IMR-90 (cell line): Measurements from ENCODE around the gene EED. TPM values are rescaled to one million over a fixed set of nuclear protein-coding genes. Genes with fewer than 3 reads are reported as not detected.
"Not testable (repeated sequence)": the region's sequence is repeated elsewhere in the genome, so short reads cannot be mapped to it uniquely, and the experiment has no call there.

Experiments used
- ATAC-seq: fragments of 200-7000 bp; cut with Tn5 transposase; 2 replicates; pipeline ENCODE4 v1.9.1; 2020; ENCODE audit warnings: low read depth, mild to moderate bottlenecking, moderate library complexity
- BruUV-seq: library from RNA; stranded (reverse); fragments of 400-500 nt; replicated peaks from 2 replicates; lab custom pipeline; 2021; lab: Mats Ljungman, UMichigan
- CTCF ChIA-PET: fragments of 300-600 bp; formaldehyde crosslinking; extraction: SDS; loops from one replicate; lab custom pipeline; 2021; ENCODE audit warnings: antibody characterized with exemption; lab: Yijun Ruan, JAX
- POLR2A ChIA-PET: fragments of 300-600 bp; sonication (Branson Sonifier 250); formaldehyde crosslinking; loops from one replicate; lab custom pipeline; 2022; ENCODE audit warnings: antibody characterized with exemption; ENCODE audit not compliant: unreplicated experiment; lab: Charles Lee
- DNase-seq: peaks from one replicate; pipeline ENCODE4 v3.0.0; 2013
- H2AFZ ChIP-seq: replicated peaks from 2 replicates; pipeline ENCODE3; 2013; ENCODE audit warnings: low read length, mild to moderate bottlenecking; ENCODE audit not compliant: poor library complexity
- H2AK5ac ChIP-seq: 2 replicates; pipeline ENCODE4 v1.6.1; 2013; ENCODE audit warnings: low read depth, low read length, inconsistent platforms
- H2AK9ac ChIP-seq: replicated peaks from 2 replicates; pipeline ENCODE3; 2013; ENCODE audit warnings: mild to moderate bottlenecking, low read depth, low read length, moderate library complexity; ENCODE audit not compliant: poor library complexity
- H2BK120ac ChIP-seq: 2 replicates; pipeline ENCODE4 v1.6.1; 2013; ENCODE audit warnings: low read depth, low read length, inconsistent platforms
- H2BK15ac ChIP-seq: 3 replicates; pipeline ENCODE4 v1.6.1; 2013; ENCODE audit warnings: low read depth, low read length, inconsistent platforms
- H2BK20ac ChIP-seq: 2 replicates; pipeline ENCODE4 v1.6.1; 2013; ENCODE audit warnings: low read depth, mild to moderate bottlenecking, inconsistent platforms, low read length, moderate library complexity
- H2BK5ac ChIP-seq: 2 replicates; pipeline ENCODE4 v1.6.1; 2013; ENCODE audit warnings: mild to moderate bottlenecking, low read depth, low read length, inconsistent platforms; ENCODE audit not compliant: poor library complexity, severe bottlenecking
- H3K14ac ChIP-seq: replicated peaks from 2 replicates; pipeline ENCODE4 v1.6.1; 2013; ENCODE audit warnings: low read depth, low read length, inconsistent platforms
- H3K18ac ChIP-seq: 2 replicates; pipeline ENCODE4 v1.6.1; 2013; ENCODE audit warnings: low read depth, low read length, control low read depth
- H3K23ac ChIP-seq: 2 replicates; pipeline ENCODE4 v1.6.1; 2013; ENCODE audit warnings: low read depth, low read length, inconsistent platforms
- H3K27ac ChIP-seq: 2 replicates; pipeline ENCODE4 v1.5.1; 2013; ENCODE audit warnings: mild to moderate bottlenecking, control low read depth, low read length; ENCODE audit not compliant: insufficient read depth
- H3K27me3 ChIP-seq: 2 replicates; pipeline ENCODE4 v1.6.1; 2013; ENCODE audit warnings: low read length; ENCODE audit not compliant: control insufficient read depth, insufficient read depth
- H3K36me3 ChIP-seq: 2 replicates; pipeline ENCODE4 v1.6.1; 2013; ENCODE audit warnings: low read length, mixed read lengths; ENCODE audit not compliant: control insufficient read depth, insufficient read depth
- H3K4ac ChIP-seq: 2 replicates; pipeline ENCODE4 v1.6.1; 2013; ENCODE audit warnings: low read depth, low read length, inconsistent platforms
- H3K4me1 ChIP-seq: 2 replicates; pipeline ENCODE4 v1.6.1; 2013; ENCODE audit warnings: low read length, mixed read lengths; ENCODE audit not compliant: control insufficient read depth, insufficient read depth
- H3K4me2 ChIP-seq: 2 replicates; pipeline ENCODE4 v1.6.1; 2013; ENCODE audit warnings: low read depth, mild to moderate bottlenecking, control low read depth, low read length, moderate library complexity
- H3K4me3 ChIP-seq: 2 replicates; pipeline ENCODE4 v1.5.1; 2013; ENCODE audit warnings: low read depth, mild to moderate bottlenecking, control low read depth, low read length, moderate library complexity; ENCODE audit not compliant: insufficient read depth
- H3K56ac ChIP-seq: 2 replicates; pipeline ENCODE4 v1.6.1; 2013; ENCODE audit warnings: low read length, inconsistent platforms; ENCODE audit not compliant: insufficient read depth; ENCODE audit errors: extremely low read depth
- H3K79me1 ChIP-seq, 2 experiments: 2 replicates each; pipeline ENCODE4 v1.6.1; 2013; ENCODE audit warnings: low read length in 2 of 2, inconsistent platforms in 1 of 2, low read depth in 1 of 2
- H3K9ac ChIP-seq: 2 replicates; pipeline ENCODE4 v1.6.1; 2013; ENCODE audit warnings: low read depth, low read length, control low read depth
- H3K9me1 ChIP-seq: 2 replicates; pipeline ENCODE4 v1.6.1; 2013; ENCODE audit warnings: low read length, inconsistent platforms; ENCODE audit not compliant: insufficient read depth
- H3K9me3 ChIP-seq: 2 replicates; pipeline ENCODE4 v1.6.1; 2013; ENCODE audit warnings: low read length; ENCODE audit not compliant: control insufficient read depth, insufficient read depth
- H4K20me1 ChIP-seq: 2 replicates; pipeline ENCODE4 v1.6.1; 2013; ENCODE audit warnings: low read length, inconsistent platforms; ENCODE audit not compliant: insufficient read depth
- H4K5ac ChIP-seq: 2 replicates; pipeline ENCODE4 v1.6.1; 2013; ENCODE audit warnings: mild to moderate bottlenecking, low read depth, low read length, control low read depth
- H4K8ac ChIP-seq, 2 experiments: 2 replicates each; pipeline ENCODE4 v1.6.1; 2013; ENCODE audit warnings: low read depth in 2 of 2, low read length in 2 of 2, control low read depth in 1 of 2, inconsistent platforms in 1 of 2
- H4K91ac ChIP-seq: 2 replicates; pipeline ENCODE4 v1.6.1; 2013; ENCODE audit warnings: low read depth, low read length, inconsistent platforms; ENCODE audit not compliant: insufficient read depth
- WGBS, 2 experiments: methylation state at CpG; one replicate each; pipeline versions ENCODE4 v1.1.5 to v1.1.7; 2013; ENCODE audit warnings: missing lambda C conversion rate in 2 of 2; ENCODE audit not compliant: insufficient read length in 1 of 2; ENCODE audit errors: extremely low coverage in 2 of 2; 5-methylcytosine and 5-hydroxymethylcytosine counted together
- dilution Hi-C: fragments of 300-500 bp; cut with HindIII; formaldehyde crosslinking; loops from one replicate; pipeline ENCODE4 v1.14.3; 2018; ENCODE audit warnings: low sequenced_read_pairs; ENCODE audit not compliant: unreplicated experiment
- in situ Hi-C: fragments of 300-500 bp; cut with MboI; formaldehyde crosslinking; loops from 3 replicates; pipeline ENCODE4 v1.14.3; 2019; ENCODE audit warnings: low sequenced_read_pairs, inconsistent platforms, mixed read lengths
- intact Hi-C: fragments of 100-400 bp; cut with micrococcal nuclease; formaldehyde crosslinking; loops from 2 replicates; pipeline ENCODE4 v1.10.0; 2022
- polyA plus RNA-seq, 3 experiments: library from polyadenylated mRNA; depleted of rRNA; stranded (reverse); fragments of >200 nt; gene quantifications; 2 replicates each; pipeline ENCODE4 v1.2.3, GENCODE V29; 2012; ENCODE audit warnings: low replicate concordance in 1 of 3
- total RNA-seq: library from RNA; depleted of rRNA; stranded (reverse); fragments of >200 nt; gene quantifications from 2 replicates; pipeline ENCODE4 v1.2.3, GENCODE V29; 2012

EED gene
- total and polyA plus RNA-seq, 2 of the 4 experiments (the other 2 are of a cell fraction), result 11.1 to 11.5 TPM

DNA sequence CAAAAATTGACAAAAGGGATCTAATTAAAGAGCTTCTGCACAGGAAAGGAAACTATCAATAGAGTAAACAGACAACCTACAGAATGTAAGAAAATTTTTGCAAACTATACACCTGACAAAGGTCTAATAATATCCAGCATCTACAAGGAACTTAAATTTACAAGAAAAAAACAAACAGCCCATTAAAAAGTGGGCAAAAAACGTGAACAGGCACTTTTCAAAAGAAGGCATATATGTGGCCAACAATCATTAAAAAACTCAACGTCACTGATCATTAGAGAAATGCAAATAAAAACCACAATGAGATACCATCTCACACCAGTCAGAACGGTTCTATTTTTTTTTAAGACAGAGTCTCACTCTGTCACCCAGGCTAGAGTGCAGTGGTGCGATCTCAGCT, 20.0 kb upstream of the EED start:
- H2AK5ac ChIP-seq, H3K9me1 ChIP-seq, H2BK20ac ChIP-seq, H3K9ac ChIP-seq, H3K4me2 ChIP-seq, H4K91ac ChIP-seq, H2AK9ac ChIP-seq, CTCF ChIA-PET, H3K79me1 ChIP-seq, H4K8ac ChIP-seq, H3K36me3 ChIP-seq, H2BK5ac ChIP-seq, BruUV-seq, H3K23ac ChIP-seq, H3K56ac ChIP-seq, H3K14ac ChIP-seq, H3K9me3 ChIP-seq, H2BK120ac ChIP-seq, H3K4me1 ChIP-seq, intact Hi-C loops, H3K4ac ChIP-seq, H2AFZ ChIP-seq, dilution Hi-C loops, H3K27me3 ChIP-seq, H3K18ac ChIP-seq, DNase-seq, ATAC-seq, H3K27ac ChIP-seq, H2BK15ac ChIP-seq, H4K5ac ChIP-seq, H3K4me3 ChIP-seq, H4K20me1 ChIP-seq: not testable (repeated sequence)
- in situ Hi-C loops, result loop anchor here (25.0 kb wide), 1 partner anchor 187 kb away; no protein-coding TSS in a partner anchor
- POLR2A ChIA-PET, result interaction anchor here (1.0 kb wide), 1 partner anchor 20 kb away, joined by 3 read pairs; no protein-coding TSS in a partner anchor
- WGBS, 2 experiments, result no CpG with 5 or more reads among the region's 4 CpGs

DNA sequence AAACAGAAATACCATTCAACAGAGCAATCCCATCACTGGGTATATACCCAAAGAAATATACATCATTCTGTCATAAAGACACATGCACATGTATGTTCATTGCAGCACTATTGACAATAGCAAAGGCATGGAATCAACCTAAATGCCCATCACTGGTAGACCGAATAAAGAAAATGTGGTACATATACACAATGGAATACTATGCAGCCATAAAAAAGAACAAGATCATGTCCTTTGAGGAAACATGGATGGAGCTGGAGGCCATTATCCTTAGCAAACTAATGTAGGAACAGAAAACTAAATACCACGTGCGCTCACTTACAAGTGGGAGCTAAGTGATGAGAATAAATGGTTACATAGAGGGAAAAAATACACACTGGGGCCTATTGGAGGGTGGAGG, 19.2 kb upstream of the EED start:
- H3K9me1 ChIP-seq, H3K4ac ChIP-seq, H2BK15ac ChIP-seq, H4K8ac ChIP-seq, H3K27me3 ChIP-seq, intact Hi-C loops, H2AK9ac ChIP-seq, H3K56ac ChIP-seq, H3K4me1 ChIP-seq, H3K79me1 ChIP-seq, CTCF ChIA-PET, POLR2A ChIA-PET, H3K36me3 ChIP-seq, H2BK5ac ChIP-seq, H3K14ac ChIP-seq, H4K5ac ChIP-seq, H3K4me3 ChIP-seq, H3K9me3 ChIP-seq, DNase-seq, H2AFZ ChIP-seq, H2BK20ac ChIP-seq, H3K23ac ChIP-seq, H2BK120ac ChIP-seq, H4K20me1 ChIP-seq, H4K91ac ChIP-seq, H3K4me2 ChIP-seq, ATAC-seq, BruUV-seq, H3K27ac ChIP-seq, dilution Hi-C loops, H2AK5ac ChIP-seq, H3K18ac ChIP-seq, H3K9ac ChIP-seq, in situ Hi-C loops: not testable (repeated sequence)
- WGBS, 2 experiments, result 100% methylated on average over 2 of the region's 3 CpGs; no CpG with 5 or more reads in 1 of the 2 experiments
